Measurements from ENCODE around the gene CLTC.

The CLTC gene

DNA sequence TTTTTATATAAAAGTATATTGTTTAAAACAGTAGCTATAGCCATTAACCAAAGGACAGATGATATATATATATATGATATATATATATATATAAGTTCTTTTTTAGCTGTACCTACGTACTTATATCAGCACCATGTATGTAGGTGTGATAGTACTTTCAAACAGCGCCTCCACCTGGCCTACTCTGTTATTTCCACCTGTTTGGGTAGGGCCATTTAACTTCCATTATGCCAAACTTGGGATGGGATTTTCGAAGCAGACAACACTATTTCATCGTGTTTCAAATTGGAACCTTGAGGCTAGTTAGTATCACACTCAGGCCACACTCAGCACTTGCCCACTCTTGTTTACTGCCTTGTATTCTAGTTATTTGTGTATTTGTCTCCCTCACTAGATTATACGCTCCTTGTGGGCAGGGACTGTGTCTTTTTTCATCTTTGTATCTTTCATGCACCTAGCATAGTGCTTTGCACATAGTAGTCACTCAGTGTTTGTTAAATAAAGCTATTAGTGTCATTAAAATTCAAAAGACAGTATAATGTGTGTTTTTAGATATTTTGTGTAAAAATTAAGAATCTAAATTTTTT lies 11.8 kb upstream of the CLTC start:
- Histone ChIP-seq H3K4me3 (ENCODE audit: low read length, poor library complexity, severe bottlenecking) (no peak overlapping the region), H3K27me3 (ENCODE audit: insufficient read depth, low read length, poor library complexity, severe bottlenecking) (no peaks in the 10 kb centered on the region), H3K9me2 (replicated peaks; ENCODE audit: low read depth, low read length) (no peaks in the 10 kb centered on the region), H3K79me2 (ENCODE audit: insufficient read depth, low read length) (no peaks in the 10 kb centered on the region), H2AFZ (ENCODE audit: low read length) (no peak overlapping the region), H3K9ac (ENCODE audit: low read depth, low read length, poor library complexity, severe bottlenecking) (no peak overlapping the region), H3K4me1 (ENCODE audit: insufficient read depth, low read length, poor library complexity, severe bottlenecking) (no peaks in the 10 kb centered on the region), H3F3A (ENCODE audit: low read depth) (peaks cover 3% of the 10 kb centered on the region; the same call in 1 of the 2 replicates), H3K9me3 (ENCODE audit: insufficient read depth, low read depth, low read length) (no peaks in the 10 kb centered on the region), H3K36me3 (ENCODE audit: insufficient read depth, low read length) (peaks cover 57% of the 10 kb centered on the region; the same call in 1 of the 2 replicates), H3K4me2 (ENCODE audit: low read depth, low read length, poor library complexity, severe bottlenecking) (no peak overlapping the region), H4K20me1 (ENCODE audit: insufficient read depth, low read length, poor library complexity, severe bottlenecking) (no peaks in the 10 kb centered on the region)
- TF ChIP-seq, protein P1, sequence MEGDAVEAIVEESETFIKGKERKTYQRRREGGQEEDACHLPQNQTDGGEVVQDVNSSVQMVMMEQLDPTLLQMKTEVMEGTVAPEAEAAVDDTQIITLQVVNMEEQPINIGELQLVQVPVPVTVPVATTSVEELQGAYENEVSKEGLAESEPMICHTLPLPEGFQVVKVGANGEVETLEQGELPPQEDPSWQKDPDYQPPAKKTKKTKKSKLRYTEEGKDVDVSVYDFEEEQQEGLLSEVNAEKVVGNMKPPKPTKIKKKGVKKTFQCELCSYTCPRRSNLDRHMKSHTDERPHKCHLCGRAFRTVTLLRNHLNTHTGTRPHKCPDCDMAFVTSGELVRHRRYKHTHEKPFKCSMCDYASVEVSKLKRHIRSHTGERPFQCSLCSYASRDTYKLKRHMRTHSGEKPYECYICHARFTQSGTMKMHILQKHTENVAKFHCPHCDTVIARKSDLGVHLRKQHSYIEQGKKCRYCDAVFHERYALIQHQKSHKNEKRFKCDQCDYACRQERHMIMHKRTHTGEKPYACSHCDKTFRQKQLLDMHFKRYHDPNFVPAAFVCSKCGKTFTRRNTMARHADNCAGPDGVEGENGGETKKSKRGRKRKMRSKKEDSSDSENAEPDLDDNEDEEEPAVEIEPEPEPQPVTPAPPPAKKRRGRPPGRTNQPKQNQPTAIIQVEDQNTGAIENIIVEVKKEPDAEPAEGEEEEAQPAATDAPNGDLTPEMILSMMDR (conservative IDR thresholded peaks at IDR 0.05; ENCODE audit: low read length), result peak; percentile 61
- TF ChIP-seq EZH2phosphoT487 (IDR thresholded peaks at IDR 0.05; ENCODE audit: borderline replicate concordance), result no peak

DNA sequence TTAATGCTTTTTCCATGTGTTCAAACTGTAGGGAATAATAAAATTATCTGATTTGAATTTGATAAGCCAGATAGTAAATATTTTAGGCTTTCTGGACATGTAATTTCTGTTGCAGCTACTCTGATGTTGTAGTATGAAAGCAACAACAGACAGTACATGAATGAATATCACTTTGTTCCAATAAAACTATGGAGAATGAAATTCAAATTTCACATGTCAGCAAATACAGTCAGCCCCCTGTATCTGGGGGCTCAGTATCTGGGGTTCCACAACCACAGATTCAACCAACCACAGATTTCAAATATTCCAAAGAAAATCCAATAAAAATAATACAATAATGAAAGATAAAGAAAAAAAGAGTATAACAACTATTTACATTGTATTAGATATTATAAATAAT lies 8.2 kb upstream of the CLTC start:
- no peak overlapping the region for H3K4me3 ChIP-seq (ENCODE audit: low read length, poor library complexity, severe bottlenecking)
- H3K4me1 ChIP-seq (ENCODE audit: insufficient read depth, low read length, poor library complexity, severe bottlenecking), result no peaks in the 10 kb centered on the region
- peaks cover 3% of the 10 kb centered on the region; the same call in 1 of the 2 replicates for H3F3A ChIP-seq (ENCODE audit: low read depth)
- no peak overlapping the region for H3K9ac ChIP-seq (ENCODE audit: low read depth, low read length, poor library complexity, severe bottlenecking)
- TF ChIP-seq EZH2phosphoT487 (IDR thresholded peaks at IDR 0.05; ENCODE audit: borderline replicate concordance), result no peak
- TF ChIP-seq, protein P1 (conservative IDR thresholded peaks at IDR 0.05; ENCODE audit: low read length), result no peak
- no peaks in the 10 kb centered on the region for H3K27me3 ChIP-seq (ENCODE audit: insufficient read depth, low read length, poor library complexity, severe bottlenecking)
- no peaks in the 10 kb centered on the region for H3K9me2 ChIP-seq (replicated peaks; ENCODE audit: low read depth, low read length)
- H3K9me3 ChIP-seq (ENCODE audit: insufficient read depth, low read depth, low read length), result no peaks in the 10 kb centered on the region
- H4K20me1 ChIP-seq (ENCODE audit: insufficient read depth, low read length, poor library complexity, severe bottlenecking), result no peaks in the 10 kb centered on the region
- peaks cover 26% of the 10 kb centered on the region; the same call in 1 of the 2 replicates for H3K36me3 ChIP-seq (ENCODE audit: insufficient read depth, low read length)
- H2AFZ ChIP-seq (ENCODE audit: low read length), result no peak overlapping the region
- no peaks in the 10 kb centered on the region for H3K79me2 ChIP-seq (ENCODE audit: insufficient read depth, low read length)
- H3K4me2 ChIP-seq (ENCODE audit: low read depth, low read length, poor library complexity, severe bottlenecking), result no peak overlapping the region

DNA sequence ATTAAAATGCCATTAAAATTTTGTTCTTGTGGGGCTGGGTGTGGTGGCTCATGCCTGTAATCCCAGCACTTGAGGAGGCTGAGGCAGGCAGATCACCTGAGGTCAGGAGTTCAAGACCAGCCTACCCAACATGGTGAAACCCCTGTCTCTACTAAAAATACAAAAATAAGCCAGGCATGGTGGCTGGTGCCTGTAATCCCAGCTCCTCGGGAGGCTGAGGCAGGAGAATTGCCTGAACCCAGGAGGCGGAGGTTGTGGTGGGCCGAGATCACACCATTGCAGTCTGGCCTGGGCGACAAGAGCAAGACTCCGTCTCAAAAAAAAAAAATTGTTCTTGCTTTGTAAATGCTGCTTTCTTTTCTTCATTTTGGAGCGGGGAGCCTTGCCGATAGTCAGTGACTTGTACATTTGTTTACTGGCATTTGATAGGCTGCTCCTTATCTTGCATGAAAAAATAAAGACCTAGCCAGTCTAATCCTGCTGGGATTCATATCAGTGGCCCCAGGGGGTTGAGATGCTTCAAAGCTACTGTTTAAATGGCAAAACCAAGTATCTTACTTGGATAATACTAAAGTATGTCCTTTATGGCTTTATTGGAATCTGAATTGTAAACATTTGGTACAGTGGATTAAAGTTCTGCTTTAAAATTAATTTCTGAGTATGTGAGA lies 3.3 kb upstream of the CLTC start:
- Histone ChIP-seq H3K9me3 (ENCODE audit: insufficient read depth, low read depth, low read length) (no peaks in the 10 kb centered on the region), H3K9ac (ENCODE audit: low read depth, low read length, poor library complexity, severe bottlenecking) (no peak overlapping the region), H3K4me3 (ENCODE audit: low read length, poor library complexity, severe bottlenecking) (no peak overlapping the region), H3K4me1 (ENCODE audit: insufficient read depth, low read length, poor library complexity, severe bottlenecking) (peaks cover 26% of the 10 kb centered on the region), H3K79me2 (ENCODE audit: insufficient read depth, low read length) (peaks cover 32% of the 10 kb centered on the region), H3K36me3 (ENCODE audit: insufficient read depth, low read length) (no peaks in the 10 kb centered on the region), H3K4me2 (ENCODE audit: low read depth, low read length, poor library complexity, severe bottlenecking) (no peak overlapping the region), H3F3A (ENCODE audit: low read depth) (0 out of 2 replicates have a peak, but pooled peaks cover 4% of the 10 kb centered on the region), H4K20me1 (ENCODE audit: insufficient read depth, low read length, poor library complexity, severe bottlenecking) (peaks cover 9% of the 10 kb centered on the region), H3K9me2 (replicated peaks; ENCODE audit: low read depth, low read length) (no peaks in the 10 kb centered on the region), H2AFZ (ENCODE audit: low read length) (no peak overlapping the region), H3K27me3 (ENCODE audit: insufficient read depth, low read length, poor library complexity, severe bottlenecking) (peaks cover 4% of the 10 kb centered on the region)
- TF ChIP-seq, protein P1 (conservative IDR thresholded peaks at IDR 0.05; ENCODE audit: low read length), result no peak
- no peak for TF ChIP-seq EZH2phosphoT487 (IDR thresholded peaks at IDR 0.05; ENCODE audit: borderline replicate concordance)

All from Loucy (cell line).